MV-4-11 (cell line): ENCODE results near the gene LFNG.
A peak's percentile ranks its signal among the peaks of the same experiment; 100 is the strongest.

ENCODE experiments used
- DNase-seq: peaks from one replicate; lab custom pipeline; 2025; lab: John Stamatoyannopoulos, UW

The LFNG gene

DNA sequence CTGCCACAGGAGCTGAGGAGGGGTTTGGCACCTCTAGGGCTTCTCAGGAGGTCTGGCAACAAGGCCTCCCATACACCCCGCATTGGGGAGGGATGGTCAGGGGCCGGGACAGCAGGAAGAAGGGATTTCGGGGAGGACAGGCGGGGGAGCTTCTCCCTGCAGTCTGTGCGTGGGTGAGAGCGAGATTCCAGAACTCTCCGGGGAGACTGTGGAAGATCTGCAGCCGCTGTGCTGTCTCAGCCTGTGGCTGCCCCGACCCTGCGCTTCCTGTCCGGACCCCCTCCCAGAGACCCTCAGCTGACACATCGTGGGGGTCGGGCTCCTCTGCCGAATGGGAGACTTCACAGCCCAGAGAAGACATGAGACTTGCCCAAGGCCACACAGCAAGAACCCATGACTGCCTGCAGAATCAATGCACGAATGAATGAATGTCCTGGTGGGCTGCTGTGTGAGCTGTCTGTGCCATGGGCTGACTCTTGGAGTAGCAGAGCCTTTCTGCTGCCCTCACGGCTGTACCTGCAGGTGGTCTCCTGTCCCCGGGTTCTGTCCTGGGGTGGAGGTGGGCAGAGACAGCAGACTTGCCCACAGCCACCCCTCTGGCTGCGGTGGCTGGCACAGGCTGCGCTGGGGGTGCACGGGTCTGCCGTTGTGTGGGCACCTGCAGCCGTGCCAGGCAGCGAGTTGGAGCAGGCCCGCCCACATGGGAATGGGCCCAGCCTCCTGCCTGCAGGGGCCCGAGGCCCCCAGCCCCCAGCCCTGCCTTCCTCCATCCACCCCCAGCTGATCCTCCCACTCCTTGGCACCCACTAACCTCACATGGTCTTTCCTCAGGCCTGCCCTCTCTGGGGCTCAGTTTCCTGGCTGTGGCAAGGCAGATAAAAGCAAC, 16.3 kb upstream of the LFNG start:
- DNase-seq: no peak

- DNase-seq: no peak
These were observed 15.3 kb upstream of the LFNG start for GRCh38 chr7:2504128-2504888.

DNA sequence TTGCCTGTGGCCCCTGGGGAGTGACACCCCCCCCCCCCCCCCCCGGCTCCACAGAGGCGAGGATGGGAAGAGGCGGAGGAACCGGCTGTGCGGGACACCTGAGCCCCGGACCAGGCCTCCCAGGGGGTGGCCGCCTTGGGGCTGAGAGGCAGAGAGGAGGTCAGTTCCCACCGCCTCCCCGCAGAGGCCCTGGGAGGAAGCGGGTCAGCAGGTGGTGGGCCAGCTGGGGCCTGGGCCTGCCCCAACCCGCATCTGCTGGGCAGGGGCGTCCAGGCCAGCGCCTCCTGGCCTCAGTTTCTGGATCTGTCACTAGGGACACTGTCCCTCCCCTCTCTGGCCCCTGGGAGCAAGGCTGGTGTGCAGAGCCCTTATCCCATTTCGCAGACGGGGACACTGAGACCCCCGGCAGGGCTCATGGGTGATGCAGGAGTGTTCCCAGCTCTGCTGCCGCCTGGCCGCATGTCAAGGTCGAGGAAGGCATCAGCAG, 14.6 kb upstream of the LFNG start:
- no peak for DNase-seq

- DNase-seq: no peak
These were observed 14.2 kb upstream of the LFNG start for GRCh38 chr7:2505401-2505800.

- no peak for DNase-seq
These were observed 12.2 kb upstream of the LFNG start for GRCh38 chr7:2507208-2507916.

DNA sequence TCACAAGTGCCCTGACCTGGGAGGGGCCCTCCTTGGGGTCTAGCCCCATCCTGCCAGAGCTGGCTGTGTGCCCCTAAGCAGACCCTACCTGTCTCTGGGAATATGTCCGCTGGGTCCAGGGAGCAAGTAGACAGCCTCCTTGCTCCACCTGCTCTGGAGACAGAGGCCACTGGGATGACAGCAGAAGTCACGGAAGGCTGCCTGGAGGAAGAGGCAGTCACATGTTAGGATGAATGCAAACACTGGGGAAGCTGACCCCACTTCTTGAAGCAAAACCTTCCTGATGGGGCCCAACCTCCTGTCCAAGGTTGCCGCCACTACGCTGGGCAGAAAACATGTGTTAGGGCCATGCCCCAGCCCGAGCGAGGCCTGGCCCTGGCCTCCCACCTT, 11.7 kb upstream of the LFNG start:
- no peak for DNase-seq

DNA sequence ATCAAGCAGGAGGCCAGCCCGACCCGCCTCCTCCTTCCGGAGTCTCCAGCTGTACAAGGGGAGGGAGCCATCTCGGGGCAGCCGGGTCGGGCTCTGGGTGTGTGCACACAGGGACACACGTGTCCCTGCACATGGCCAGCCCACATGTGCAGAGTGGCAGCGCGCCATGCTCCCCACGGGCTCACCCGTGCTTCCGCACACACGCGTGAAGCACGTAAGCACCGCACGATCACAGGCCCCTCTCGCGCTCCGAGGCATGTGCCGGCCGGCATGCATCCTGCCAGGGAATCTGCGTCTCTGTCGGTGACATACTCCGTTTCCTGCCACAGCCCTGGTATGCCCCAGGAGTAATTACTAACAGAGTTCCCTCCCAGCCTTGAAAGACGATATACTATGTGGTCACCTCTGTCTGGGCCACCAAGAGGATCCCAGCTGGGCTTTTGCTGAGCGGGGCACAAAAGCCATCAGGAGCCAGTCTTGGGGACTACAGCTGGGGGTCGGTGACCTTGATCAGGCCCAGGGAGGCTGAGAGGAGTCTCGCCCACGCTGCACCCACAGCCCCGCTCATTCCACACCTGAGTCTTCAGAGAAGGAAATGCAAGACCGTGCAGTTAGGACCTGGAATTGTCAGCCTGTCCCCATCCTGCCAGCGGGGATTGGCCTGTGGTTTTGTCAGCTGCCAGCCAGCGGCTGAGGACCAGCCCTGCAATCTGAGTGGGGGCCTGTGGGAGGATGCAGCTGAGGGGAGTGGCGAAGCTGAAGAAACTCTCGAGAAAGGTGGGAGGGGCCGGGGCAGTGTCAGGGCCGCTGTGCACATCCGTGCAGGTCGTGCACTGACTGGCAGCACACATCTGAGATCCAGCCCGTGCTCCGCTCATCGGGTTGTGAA, 11.0 kb upstream of the LFNG start:
- DNase-seq: peak; percentile 88

- DNase-seq: no peak
These were observed 10.2 kb upstream of the LFNG start for GRCh38 chr7:2509298-2509906.

- DNase-seq: no peak
These were observed 9.3 kb upstream of the LFNG start for GRCh38 chr7:2510130-2510776.

- DNase-seq: peak; percentile 84
These were observed 8.4 kb upstream of the LFNG start for GRCh38 chr7:2510909-2511768.

DNA sequence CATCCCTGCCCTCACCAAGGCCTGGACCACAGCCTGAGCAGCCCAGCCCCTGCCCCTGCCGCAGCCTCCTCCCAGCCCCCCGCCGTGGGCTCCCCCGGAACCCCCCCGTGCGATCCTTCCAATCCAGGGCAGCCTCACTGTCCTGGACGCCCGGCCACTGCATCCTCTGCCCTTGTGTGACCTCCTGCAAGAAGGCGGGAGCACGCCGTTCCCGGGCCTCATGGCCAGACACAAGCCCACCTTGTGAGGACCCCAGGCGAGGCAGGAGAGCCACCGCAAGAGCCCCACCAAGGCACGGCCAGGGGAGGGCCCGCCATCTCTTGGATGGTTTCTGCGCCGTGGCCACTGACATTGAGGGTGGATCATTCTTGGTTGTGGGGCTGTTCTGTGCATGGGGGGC, 7.8 kb upstream of the LFNG start:
- no peak for DNase-seq

GRCh38 chr7:2512179-2512661, 7.4 kb upstream of the LFNG start:
- no peak for DNase-seq

DNA sequence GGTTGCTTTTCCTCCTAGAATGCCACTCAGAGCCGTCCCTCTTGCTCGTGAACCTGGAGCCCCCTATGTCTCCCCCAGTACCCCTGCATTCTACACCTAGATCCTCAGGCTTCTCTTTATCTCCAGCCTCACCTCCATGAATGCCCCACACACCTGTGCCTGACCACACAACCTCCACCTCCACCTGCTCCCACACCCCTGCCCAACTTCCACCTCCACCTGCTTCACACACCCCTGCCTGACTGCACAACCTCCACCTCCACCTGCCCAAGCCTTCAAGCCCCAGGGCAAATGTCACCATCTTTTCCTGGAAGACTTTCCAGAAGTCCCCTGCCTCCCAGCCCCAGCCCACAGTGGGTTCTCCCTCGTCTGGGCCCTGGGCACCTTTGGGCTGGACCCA, 6.9 kb upstream of the LFNG start:
- no peak for DNase-seq

DNA sequence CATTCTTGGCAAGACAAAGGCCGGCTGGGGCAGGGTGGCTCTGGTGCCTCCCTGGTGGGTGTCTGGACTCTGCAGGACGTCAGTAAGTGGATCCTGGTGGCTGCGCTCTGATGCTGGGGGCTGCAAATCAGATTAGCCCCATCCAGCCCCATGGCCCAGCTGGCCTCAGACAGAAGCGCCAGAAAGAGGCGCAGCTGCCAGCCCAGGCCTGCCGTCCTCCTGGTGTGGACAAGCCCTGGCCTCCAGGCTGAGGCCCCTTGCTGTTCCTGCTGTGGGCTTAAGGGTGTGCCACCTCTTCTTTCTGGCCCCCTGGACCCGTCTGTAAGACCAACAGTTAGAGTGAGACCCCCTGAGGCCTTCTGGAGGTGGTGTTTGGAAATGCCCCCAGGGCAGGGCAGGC, 5.9 kb upstream of the LFNG start:
- DNase-seq: no peak

DNA sequence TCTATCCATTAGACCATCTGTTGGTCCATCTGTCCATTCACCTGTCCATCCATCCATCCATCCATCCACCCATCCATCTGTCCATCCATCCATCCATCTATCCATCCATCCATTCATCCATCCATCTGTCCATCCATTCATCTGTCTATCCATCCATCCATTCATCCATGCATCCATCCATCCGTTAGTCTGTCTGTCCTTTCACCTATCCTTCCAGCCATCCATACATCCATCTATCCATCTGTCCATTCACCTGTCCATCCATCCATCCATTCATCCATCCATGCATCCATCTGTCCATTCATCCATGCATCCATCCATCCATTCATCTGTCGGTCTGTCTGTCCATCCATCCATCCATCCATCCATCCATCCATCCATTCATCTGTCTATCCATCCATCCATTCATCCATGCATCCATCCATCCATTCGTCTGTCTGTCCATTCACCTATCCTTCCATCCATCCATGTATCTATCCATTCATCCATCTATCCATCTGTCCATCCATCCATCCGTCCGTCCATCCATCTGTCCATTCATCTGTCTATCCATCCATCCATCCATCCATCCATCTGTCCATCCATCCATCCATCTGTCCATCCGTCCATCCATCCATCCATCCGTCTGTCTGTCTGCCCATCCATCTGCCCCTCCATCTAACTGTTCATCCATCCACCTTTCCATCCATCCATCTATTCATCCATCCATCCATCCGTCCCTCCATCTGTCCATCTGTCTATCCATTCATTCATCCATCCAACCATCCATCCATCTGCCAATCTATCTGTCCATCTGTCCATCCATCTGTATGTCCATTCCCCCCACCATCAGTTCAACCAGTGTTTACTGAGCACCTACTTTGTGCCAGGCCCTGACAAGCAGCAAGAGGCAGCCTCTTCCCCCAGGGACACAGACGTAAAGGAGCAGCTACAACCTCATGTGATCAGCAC, 4.8 kb upstream of the LFNG start:
- no peak for DNase-seq

GRCh38 chr7:2515424-2516193, 4.0 kb upstream of the LFNG start:
- DNase-seq: no peak

GRCh38 chr7:2516194-2516555, 3.4 kb upstream of the LFNG start:
- DNase-seq: no peak

- no peak for DNase-seq
These were observed 2.5 kb upstream of the LFNG start for GRCh38 chr7:2517026-2517425.
